Lower leg skin (tissue), 4 donors: ENCODE data around the gene KRTAP5-7. TPM values are rescaled to one million over a fixed set of nuclear protein-coding genes. Genes with fewer than 3 reads are reported as not detected.
A peak's percentile ranks its signal among the peaks of the same experiment; 100 is the strongest.
"Not testable (repeated sequence)": the region's sequence is repeated elsewhere in the genome, so short reads cannot be mapped to it uniquely, and the experiment has no call there.

Experiments
- DNase-seq, 2 donors: peaks; one replicate each; pipeline ENCODE4 v3.0.0-alpha.2; 2019; ENCODE audit warnings: low spot score in 2 of 2
- H3K4me3 ChIP-seq: fragments of 200-600 bp; sonication (generic); 2 replicates; pipeline ENCODE4 v1.5.1; 2017; ENCODE audit warnings: mild to moderate bottlenecking, low read depth; ENCODE audit not compliant: poor library complexity, severe bottlenecking
- POLR2A ChIP-seq, 2 donors: fragments of 450-650 bp; IDR thresholded peaks; one replicate each; pipeline ENCODE4 v1.6.1; 2016 to 2017; ENCODE audit warnings: antibody characterized with exemption in 2 of 2, mild to moderate bottlenecking in 1 of 2, moderate library complexity in 1 of 2
- WGBS, 2 donors: methylation state at CpG; one replicate each; pipeline ENCODE4 v1.1.5; 2018; 5-methylcytosine and 5-hydroxymethylcytosine counted together
- intact Hi-C: fragments of 100-400 bp; cut with DNase I; formaldehyde crosslinking; loops from one replicate; pipeline ENCODE4 v1.15.0; 2023; ENCODE audit warnings: low total_unique reads
- total RNA-seq, 4 donors: library from RNA; depleted of rRNA; stranded (reverse); fragments of >200 nt; gene quantifications; one replicate each; pipeline ENCODE4 v1.1.0, GENCODE V29; 2016
- TF ChIP-seq, protein P1 (sequence below), 3 donors: fragments of 450-650 bp; IDR thresholded peaks; one replicate each; pipeline ENCODE4 v1.5.1; 2016; ENCODE audit warnings: antibody characterized with exemption in 3 of 3, mild to moderate bottlenecking in 3 of 3, moderate library complexity in 2 of 3

The KRTAP5-7 gene, protein sequence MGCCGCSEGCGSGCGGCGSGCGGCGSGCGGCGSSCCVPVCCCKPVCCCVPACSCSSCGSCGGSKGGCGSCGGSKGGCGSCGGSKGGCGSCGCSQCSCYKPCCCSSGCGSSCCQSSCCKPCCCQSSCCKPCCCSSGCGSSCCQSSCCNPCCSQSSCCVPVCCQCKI
- total RNA-seq = 1 to 10 TPM in 1 of 4 donors, not detected in 3; 5.4 TPM

DNA sequence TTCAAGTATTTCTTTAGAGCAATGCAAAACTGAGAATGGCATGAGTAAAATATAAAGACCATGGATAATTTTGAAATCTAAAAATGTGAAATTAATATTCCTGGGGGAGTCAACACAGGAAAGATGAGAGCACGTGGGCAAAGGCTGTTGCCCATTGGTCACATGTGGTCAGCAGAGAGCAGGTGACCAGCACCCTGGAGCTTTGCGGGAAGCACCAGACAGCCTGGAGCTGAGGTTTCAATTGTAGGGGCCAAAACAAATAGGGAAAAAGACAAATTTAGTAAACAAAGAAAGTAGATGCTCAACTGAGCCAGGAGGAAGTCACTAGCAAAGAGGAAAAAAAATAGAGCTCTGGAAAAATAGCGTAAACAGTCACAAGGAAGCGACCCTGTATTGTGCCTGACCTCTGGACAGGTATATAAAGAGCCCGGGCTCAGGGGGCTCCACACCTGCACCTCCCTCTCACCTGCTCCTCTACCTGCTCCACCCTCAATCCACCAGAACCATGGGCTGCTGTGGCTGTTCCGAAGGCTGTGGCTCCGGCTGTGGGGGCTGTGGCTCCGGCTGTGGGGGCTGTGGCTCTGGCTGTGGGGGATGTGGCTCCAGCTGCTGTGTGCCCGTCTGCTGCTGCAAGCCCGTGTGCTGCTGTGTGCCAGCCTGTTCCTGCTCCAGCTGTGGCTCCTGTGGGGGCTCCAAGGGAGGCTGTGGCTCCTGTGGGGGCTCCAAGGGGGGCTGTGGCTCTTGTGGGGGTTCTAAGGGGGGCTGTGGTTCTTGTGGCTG is at the start of gene KRTAP5-7:
Gene KRTAP5-7 (plus strand): TSS at position 472 of the 780 bp plus-strand sequence. CDS start 34 bp downstream, at position 506.
- peak in 1 of 2 donors; percentile 31 for DNase-seq
- WGBS, 2 donors = 67 to 73% methylated on average over 10 of the region's 10 CpGs
- H3K4me3 ChIP-seq, intact Hi-C loops: not testable (repeated sequence)

DNA sequence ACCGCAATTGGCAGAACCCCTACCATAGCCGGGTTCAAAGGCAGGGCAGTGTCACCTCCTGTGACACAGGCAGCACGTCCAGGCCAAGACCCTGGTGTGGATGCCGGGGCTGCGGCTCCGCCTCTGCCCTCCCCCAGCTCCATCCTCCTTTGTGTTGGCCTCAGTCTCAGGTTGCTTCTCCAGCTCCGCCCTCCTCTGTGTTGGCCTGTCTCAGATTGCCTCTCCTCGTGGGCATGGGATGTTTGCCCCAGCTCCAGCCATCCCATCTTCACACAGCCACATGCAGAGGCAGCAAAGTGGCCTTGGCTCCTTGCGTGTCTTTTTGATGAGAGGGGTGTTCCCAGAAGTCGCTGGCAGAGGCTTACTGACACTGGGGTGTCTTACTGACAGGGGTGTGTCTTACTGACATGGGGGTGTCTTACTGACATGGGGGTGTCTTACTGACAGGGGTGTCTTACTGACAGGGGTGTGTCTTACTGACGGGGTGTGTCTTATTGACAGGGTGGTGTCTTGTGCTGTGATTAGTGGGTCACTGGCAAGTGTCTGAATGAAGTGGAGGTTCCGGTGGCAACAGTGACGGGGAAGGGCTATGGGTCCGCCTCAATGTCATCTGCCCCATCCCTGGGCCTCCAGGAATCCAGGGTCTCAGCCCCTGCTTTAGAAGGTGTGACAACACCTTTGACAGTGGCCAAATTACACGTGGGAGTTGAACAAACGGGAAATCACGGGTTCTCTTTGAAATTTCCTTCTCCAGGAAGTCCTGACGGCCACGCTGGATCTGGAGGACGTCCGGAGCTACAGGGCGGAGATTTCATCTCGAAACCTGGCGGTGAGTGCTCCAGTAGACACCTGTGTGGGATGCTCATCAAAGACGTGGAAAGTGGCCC is 49.2 kb upstream of the KRTAP5-7 start:
- no peak overlapping the region for H3K4me3 ChIP-seq
- no peak for DNase-seq
- intact Hi-C loops = no loop called here
- TF ChIP-seq, protein P1, sequence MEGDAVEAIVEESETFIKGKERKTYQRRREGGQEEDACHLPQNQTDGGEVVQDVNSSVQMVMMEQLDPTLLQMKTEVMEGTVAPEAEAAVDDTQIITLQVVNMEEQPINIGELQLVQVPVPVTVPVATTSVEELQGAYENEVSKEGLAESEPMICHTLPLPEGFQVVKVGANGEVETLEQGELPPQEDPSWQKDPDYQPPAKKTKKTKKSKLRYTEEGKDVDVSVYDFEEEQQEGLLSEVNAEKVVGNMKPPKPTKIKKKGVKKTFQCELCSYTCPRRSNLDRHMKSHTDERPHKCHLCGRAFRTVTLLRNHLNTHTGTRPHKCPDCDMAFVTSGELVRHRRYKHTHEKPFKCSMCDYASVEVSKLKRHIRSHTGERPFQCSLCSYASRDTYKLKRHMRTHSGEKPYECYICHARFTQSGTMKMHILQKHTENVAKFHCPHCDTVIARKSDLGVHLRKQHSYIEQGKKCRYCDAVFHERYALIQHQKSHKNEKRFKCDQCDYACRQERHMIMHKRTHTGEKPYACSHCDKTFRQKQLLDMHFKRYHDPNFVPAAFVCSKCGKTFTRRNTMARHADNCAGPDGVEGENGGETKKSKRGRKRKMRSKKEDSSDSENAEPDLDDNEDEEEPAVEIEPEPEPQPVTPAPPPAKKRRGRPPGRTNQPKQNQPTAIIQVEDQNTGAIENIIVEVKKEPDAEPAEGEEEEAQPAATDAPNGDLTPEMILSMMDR (IDR thresholded peaks at IDR 0.05) = no peak
- TF ChIP-seq POLR2A (IDR thresholded peaks at IDR 0.05) = no peak
- WGBS, 2 donors = 78 to 80% methylated on average over 24 to 25 of the region's 25 CpGs

DNA sequence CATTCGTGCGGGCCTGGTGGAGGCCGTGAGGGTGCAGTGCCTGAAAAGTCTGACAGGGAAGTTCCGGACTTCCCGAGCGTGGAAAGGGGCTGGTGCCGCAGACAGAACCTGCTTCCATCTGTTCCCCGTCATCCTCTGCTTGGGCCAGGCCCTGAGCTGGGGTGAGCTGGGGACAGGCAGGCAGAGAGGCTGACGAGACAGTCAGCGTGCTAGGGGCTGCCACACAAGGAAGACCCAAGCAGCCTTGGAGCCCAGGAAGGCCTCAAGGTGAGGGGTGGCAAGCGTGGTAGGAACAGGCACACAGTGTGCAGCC is 48.6 kb upstream of the KRTAP5-7 start:
- H3K4me3 ChIP-seq = no peak overlapping the region
- WGBS, 2 donors = 96% methylated on average over 11 of the region's 11 CpGs
- no peak for DNase-seq
- intact Hi-C loops = no loop called here
- TF ChIP-seq POLR2A (IDR thresholded peaks at IDR 0.05) = no peak
- TF ChIP-seq, protein P1 (IDR thresholded peaks at IDR 0.05) = no peak

DNA sequence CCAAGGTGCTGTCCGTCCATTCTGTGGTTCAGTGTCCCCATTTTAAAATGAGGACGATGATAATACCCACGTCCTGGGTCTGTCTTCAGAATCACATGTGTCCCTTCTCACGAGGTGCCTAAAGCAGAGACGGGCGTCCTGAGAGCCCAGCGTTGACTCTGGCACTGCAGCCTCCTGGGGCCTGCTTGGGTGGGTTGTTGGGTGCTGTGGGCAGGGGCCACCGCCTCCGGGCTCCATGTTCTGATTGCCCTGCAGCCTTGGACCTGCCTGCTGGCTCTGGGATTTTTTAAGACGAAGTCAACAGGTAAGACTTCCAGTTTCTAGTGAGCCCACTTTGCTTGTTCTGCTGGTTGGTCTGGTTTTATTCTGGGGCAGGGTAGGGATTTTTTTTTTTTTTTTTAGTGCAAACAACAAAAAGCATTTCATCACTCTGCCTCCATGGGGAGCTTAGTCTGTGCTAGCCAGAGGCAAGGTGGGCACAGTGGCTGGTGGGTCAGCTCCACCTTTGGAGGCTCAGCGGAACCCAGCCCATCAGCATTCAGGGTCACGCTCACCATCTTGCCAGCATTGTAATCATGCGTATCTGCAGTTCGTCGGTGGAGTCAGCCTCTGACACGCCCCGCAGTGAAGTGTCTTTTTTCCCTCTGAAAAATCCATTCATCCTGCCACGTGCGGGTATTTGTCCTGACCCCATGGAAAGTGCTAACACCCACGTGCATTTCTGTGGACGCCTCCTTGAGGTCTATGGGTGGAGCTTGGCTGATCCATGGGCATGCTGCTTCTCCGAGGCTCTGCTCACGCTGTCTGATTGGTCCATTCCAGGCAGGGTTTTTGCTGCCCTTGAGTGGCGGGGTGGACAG is 45.7 kb upstream of the KRTAP5-7 start:
- intact Hi-C loops = no loop called here
- no peak overlapping the region for H3K4me3 ChIP-seq
- DNase-seq = no peak
- 77 to 86% methylated on average over 23 to 24 of the region's 24 CpGs for WGBS, 2 donors
- no peak for TF ChIP-seq POLR2A (IDR thresholded peaks at IDR 0.05)
- TF ChIP-seq, protein P1 (IDR thresholded peaks at IDR 0.05) = no peak

DNA sequence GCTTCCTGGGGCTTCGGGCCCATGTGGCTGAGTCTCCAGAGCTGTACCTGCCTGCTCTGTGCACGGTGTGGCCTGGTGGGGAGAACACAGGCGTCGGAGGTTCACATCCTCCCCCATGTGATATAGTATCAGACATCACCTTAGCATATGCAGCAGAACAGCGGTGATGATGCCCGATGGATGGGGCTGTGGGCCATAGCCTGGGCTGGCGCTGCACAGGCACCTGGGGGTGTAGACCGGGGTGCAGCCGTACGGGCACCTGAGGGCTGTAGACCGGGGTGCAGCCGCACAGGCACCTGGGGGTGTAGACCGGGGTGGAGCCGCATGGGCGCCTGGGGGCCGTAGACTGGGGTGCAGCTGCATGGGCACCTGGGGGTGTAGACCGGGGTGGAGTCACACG is 44.9 kb upstream of the KRTAP5-7 start:
- no peak overlapping the region for H3K4me3 ChIP-seq
- TF ChIP-seq, protein P1 (IDR thresholded peaks at IDR 0.05) = no peak
- no peak for TF ChIP-seq POLR2A (IDR thresholded peaks at IDR 0.05)
- intact Hi-C loops = no loop called here
- 86 to 96% methylated on average over 11 to 16 of the region's 18 CpGs for WGBS, 2 donors
- no peak for DNase-seq
